GM20431 (cell line): Measurements from ENCODE around the gene KNL1.
"Not testable (repeated sequence)": the region's sequence is repeated elsewhere in the genome, so short reads cannot be mapped to it uniquely, and the experiment has no call there.

Source experiments
- in situ Hi-C: fragments of 300-500 bp; cut with MseI, MboI; formaldehyde crosslinking; loops from one replicate; pipeline ENCODE4 v1.15.0; 2020; ENCODE audit warnings: low sequenced_read_pairs; ENCODE audit not compliant: unreplicated experiment

KNL1 gene

GRCh38 chr15:40660686-40661085 is 66.6 kb downstream of the KNL1 start:
- in situ Hi-C loops: no loop called here

GRCh38 chr15:40664909-40665308 is 70.9 kb downstream of the KNL1 start:
- in situ Hi-C loops: no loop called here

- in situ Hi-C loops: not testable (repeated sequence)
Observed at GRCh38 chr15:40676290-40676689, 82.2 kb downstream of the KNL1 start.

GRCh38 chr15:40676906-40677305 is 82.9 kb downstream of the KNL1 start:
- in situ Hi-C loops: not testable (repeated sequence)

- in situ Hi-C loops: no loop called here
Observed at GRCh38 chr15:40680151-40680550, 86.1 kb downstream of the KNL1 start.

GRCh38 chr15:40680959-40681358 is 86.9 kb downstream of the KNL1 start:
- in situ Hi-C loops: not testable (repeated sequence)

GRCh38 chr15:40684381-40684780 is 90.3 kb downstream of the KNL1 start:
- in situ Hi-C loops: no loop called here

GRCh38 chr15:40685376-40685775 is 91.3 kb downstream of the KNL1 start:
- in situ Hi-C loops: no loop called here

GRCh38 chr15:40688932-40689799 is 95.1 kb downstream of the KNL1 start:
- in situ Hi-C loops: no loop called here

GRCh38 chr15:40691737-40692136 is 97.7 kb downstream of the KNL1 start:
- in situ Hi-C loops: no loop called here

- in situ Hi-C loops: no loop called here
Observed at GRCh38 chr15:40693904-40694687, 100.0 kb downstream of the KNL1 start.

GRCh38 chr15:40694688-40695468 is 100.8 kb downstream of the KNL1 start, which contains the start of gene RAD51:
Gene RAD51, plus strand, starts transcription at chr15:40695174. Its CDS starts 3,585 bp downstream, at chr15:40698759.
- in situ Hi-C loops: no loop called here

- in situ Hi-C loops: no loop called here
Observed at GRCh38 chr15:40695469-40695890, 101.4 kb downstream of the KNL1 start.

GRCh38 chr15:40696228-40696627 is 102.2 kb downstream of the KNL1 start:
- in situ Hi-C loops: no loop called here

GRCh38 chr15:40697916-40698315 is 103.9 kb downstream of the KNL1 start:
- in situ Hi-C loops: no loop called here

GRCh38 chr15:40702077-40702476 is 108.0 kb downstream of the KNL1 start:
- in situ Hi-C loops: no loop called here

- in situ Hi-C loops: no loop called here
Observed at GRCh38 chr15:40706121-40706520, 112.1 kb downstream of the KNL1 start.
